GM18909 (cell line): ENCODE results near the gene TSPAN18.

Source experiments
- ATAC-seq: cut with Tn5 transposase; IDR thresholded peaks from one replicate; pipeline ENCODE4 v1.9.1; 2021; ENCODE audit warnings: mild to moderate bottlenecking; ENCODE audit not compliant: unreplicated experiment, poor library complexity

The TSPAN18 gene

DNA sequence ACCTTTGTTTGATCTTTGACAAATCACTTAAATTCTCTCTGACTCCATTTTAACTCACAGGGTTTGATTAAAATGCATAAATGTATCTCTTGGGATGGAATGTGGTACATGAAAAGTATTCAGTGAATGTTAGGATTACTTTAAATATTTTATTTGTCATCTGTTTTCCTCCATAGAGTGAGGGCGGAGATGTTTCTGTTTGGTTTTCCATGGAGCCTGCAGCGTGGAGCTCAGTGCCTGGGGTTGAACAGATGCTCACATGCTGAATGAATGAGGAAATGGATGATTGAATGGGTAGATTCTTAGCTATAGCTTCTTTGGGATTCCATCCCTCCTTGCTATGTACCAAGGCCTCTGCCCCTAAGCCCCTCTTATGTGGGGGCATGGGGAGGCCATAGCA, 10.0 kb downstream of the TSPAN18 start:
- ATAC-seq = no peak

DNA sequence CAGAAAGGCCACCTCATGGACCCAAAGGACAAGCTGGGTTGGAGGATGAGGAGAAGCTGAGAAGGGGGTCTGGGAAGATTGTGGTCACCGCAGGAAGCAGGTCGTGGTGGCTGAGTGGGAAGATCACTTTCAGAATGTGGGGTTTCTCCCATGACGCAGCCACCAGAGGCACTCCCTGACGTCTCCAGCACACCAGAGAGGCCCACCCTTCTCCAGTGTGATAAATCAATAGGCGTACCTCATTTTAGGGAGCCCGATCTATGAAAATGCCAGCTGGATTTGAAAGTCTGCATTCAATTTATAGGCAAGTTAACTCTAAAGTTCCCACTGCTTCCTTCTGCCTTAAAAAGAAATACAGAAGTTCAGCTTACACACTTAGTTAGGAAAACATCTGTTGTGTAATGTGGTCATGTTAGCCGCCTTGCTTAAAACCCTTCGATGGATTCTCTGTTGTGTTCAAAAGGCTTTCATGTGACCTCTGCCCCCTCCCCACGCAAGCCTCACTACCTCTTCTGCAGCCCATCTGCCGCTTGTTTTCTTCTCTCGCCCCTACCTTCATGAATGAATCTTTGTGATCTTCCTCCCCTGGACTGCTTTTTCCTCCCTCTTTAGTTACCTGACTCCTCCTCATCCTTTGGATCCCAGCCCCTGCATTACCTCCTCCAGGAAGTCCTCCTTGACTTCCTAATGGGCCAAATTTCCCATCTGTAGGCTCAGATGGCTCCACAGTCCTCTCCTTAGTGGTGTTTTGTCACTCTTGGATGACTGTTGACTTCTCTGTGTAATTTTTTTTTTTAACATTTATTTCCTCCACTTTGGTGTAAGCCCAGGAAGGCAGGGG, 10.7 kb downstream of the TSPAN18 start:
- no peak for ATAC-seq

DNA sequence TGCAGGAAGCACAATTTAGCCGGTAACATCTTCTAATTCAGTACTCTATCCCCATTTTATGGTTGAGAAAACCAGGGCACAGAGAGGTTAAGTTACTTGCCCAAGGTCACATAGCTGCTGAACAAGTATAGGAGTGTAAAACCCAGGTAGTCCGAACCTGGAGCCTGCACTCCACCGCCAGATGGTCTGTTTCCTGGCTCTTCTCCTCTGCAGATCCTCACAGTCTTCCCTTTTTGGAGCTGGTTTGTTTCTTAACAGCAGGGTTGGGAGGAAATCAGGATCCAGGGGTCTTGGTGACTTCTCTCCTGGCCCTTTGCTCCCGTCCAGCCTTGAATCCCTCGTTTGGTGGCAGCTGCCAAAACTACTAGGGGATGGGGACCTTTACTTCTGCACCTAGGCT, 12.0 kb downstream of the TSPAN18 start:
- no peak for ATAC-seq

DNA sequence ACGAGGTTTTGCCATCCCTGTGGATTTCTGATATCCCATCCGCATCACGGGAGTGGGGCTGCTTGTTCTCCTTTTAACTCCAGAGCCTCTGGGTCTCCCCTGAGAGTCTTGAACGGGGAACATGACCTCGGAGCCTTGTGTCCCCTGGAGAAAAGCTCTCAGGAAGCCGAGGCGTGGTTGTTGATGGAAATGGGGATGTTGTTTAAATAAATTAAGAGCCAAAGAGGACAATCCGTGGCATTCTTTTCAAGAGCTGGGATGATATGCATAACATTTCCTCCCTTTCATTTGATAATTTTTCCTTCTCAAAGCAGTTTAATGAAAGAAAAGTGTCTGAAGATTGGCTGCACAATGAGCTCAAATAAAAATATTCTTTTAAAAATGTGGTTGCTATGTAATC, 14.2 kb downstream of the TSPAN18 start:
- no peak for ATAC-seq

DNA sequence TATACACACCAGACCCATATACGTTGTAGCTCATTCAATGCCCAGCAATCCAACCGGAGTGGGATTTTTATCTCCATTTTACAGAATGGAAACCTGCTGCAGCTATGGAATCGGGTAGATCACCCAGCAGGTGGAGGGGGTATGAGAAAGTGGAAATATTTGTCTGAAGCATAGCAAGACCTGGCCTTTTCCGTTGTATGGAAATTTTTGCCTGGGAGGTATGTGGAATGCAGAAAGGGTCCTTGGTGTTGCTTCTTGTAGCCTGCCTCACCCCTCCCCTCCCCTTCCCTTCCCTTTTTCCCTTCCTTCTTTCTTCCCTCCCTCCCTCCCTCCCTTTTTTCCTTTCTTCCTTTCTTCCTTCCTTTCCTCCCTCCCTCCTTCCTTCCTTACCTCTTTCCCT, 15.2 kb downstream of the TSPAN18 start:
- no peak for ATAC-seq

DNA sequence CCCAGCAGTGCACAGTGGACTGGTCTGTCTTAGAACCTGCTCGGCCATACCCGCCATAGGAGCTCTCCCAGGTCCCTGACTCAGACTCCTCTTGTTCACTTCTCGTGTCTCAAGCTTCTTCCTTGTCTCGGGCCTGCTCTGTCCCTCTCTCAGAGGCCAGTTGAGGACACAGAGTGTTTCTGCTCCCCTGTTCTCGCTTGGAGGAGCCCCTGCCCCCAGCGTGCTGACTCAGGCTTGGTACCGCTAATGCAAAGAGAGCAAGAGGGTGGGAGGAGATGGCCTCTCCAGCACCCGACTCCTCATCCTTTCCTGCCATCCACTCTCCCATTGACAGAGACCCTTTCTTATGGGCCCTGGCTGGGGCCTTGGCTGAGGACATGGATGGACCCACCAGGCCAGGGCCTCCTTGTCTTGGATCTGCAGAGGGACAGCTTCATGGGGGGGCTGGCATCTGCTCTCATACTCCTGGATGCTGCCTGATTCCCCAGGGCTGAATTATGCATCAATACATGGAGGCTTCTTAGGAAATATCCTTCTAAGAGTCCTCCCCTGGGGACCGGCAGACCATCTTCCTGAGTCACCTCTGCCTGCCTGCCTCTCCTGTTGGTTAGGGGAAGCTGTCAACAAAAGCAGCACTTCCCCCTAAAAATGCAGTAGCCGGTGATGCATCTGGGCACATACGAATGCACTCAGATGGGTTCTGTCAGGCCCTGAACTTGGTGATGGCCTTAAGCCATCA, 15.9 kb downstream of the TSPAN18 start:
- ATAC-seq = no peak

DNA sequence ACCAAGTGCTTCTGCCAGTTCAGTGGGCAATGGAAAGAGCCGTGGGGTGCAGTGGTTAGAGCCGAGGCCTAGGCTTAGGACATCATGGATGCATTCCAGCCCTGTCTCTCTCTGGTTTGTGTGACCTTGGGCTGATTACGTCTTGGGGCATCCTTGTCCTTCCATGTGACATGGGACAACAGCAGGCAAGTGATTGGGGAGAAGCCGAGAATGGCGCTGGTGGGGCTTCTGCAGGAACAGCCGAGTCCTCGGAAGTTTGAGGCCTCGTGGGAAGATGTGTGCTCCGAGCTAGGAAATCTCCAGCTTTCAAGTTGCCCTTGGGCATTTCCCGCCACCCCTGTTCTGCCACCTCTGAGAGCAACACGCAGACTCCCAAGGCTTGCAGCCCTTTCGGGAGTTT, 16.6 kb downstream of the TSPAN18 start:
- no peak for ATAC-seq

DNA sequence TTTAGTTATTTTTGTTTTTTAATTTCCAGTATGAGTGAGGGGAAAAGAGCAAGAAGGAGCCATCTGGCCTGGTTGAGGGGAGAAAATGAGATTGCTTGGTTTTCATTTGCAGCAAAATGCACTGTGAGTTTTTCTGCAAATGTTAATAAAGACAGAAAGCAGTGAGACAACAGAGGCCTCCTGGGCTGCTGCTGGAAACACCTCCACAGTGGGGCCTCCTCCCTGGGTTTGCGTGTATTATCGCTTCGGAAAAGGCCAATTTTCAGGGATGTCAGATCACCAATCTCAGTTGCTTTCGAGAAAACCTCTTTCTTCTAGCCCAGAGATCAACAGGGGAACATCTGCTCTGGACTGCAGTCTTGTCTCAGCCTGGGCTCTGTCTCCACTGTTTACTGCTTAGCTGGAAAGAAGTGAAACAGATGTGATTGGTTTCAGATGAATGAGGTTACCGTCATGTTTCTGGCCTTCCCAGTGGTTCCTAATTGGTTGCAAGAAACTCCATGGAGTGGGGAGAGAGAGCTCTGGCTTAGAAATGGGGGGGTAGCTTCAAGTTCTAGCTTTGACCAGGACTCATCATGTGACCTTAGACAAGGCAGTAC, 17.3 kb downstream of the TSPAN18 start:
- no peak for ATAC-seq

DNA sequence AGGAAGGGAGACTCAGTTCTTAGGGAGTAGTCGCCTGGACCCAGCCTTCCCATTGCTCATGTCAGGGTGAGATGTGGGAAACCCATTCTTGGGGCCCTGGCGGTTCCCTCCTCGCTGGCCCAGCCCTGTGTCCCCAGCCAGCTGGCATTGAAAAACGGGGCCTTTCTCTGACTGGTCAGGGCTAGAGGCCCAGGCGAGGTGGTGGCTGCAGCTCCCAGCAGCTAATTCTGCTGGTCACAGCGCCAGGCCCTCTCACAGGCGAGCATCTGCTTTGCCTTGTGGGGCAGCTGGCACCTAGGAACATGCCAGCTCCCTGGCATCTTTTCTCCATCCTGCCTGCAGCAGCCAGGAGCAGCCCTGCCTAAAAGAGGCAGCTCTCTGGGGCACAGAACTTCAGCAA, 20.1 kb downstream of the TSPAN18 start:
- no peak for ATAC-seq

DNA sequence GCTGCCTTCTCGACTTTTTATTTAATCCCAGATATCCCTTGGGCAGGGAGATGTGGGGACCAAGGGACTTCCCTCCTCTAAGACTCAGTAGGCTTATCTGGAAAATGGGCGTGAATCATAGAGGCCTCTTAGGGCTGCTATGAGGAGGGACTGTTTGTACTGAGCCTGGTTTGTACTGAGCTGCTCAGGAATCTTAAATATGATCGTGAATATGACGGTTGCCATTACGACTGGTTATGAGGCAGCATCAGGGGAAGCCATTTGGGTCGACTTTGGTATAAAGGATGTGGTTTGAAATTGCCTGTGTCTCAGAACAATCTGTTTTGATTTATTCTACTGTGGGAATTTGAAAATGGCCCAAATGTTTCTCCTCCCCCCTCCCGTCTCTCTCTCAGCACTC, 20.6 kb downstream of the TSPAN18 start:
- ATAC-seq = no peak

DNA sequence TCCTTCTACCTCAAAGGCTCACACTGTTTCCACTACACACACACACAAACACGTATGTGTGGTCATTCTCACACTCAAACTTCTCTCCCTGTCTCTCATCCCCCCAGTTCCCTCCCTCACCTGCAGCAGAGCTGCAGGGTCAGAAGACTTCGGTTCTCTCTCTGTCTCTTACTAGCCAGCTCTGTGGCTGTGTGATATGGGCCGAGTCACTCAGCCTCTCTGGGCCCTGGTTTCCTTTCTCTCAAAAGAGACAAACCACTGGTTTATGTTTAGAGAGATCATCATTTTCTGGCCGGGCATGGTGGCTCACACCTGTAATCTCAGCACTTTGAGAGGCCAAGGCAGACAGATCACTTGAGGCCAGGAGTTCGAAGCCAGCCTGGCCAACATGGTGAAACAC, 21.1 kb downstream of the TSPAN18 start:
- ATAC-seq = no peak

DNA sequence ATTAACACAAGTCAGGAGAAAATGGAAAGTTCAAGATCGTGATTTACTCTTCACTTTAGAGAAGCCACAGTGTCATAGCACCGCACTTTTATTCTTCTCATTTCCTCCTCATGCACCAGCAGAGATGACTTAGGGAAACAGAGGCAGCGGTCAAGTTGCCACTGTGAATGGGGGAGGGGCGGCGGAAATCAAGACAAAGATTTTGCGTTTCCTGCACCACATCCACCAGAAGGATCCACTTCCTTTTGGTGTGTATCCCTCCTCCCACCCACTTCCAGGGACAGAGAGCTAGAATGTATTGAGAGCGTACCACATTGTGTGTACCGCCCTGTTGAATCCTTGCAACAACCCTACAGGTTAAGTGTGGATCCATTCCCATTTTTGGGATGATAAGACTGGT, 21.8 kb downstream of the TSPAN18 start:
- ATAC-seq = no peak

DNA sequence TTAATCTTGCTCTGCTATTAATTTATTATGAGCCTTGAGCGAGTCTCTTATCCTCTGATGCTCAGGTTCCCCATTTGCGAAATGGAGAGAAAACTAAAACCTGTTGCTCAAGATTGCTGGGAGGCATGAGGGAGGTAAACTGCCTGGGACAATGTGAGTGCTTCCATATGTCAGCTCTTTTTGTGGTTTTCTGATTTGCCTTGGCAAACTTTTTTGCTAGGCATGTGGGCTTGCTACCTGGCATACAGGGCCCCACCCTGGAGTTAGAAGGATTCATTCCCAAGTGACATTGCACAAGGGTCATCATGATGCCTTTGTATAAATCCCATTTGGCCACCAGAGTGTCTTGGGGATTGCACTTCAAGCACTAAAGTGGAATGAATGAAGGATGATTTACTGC, 22.4 kb downstream of the TSPAN18 start:
- no peak for ATAC-seq

DNA sequence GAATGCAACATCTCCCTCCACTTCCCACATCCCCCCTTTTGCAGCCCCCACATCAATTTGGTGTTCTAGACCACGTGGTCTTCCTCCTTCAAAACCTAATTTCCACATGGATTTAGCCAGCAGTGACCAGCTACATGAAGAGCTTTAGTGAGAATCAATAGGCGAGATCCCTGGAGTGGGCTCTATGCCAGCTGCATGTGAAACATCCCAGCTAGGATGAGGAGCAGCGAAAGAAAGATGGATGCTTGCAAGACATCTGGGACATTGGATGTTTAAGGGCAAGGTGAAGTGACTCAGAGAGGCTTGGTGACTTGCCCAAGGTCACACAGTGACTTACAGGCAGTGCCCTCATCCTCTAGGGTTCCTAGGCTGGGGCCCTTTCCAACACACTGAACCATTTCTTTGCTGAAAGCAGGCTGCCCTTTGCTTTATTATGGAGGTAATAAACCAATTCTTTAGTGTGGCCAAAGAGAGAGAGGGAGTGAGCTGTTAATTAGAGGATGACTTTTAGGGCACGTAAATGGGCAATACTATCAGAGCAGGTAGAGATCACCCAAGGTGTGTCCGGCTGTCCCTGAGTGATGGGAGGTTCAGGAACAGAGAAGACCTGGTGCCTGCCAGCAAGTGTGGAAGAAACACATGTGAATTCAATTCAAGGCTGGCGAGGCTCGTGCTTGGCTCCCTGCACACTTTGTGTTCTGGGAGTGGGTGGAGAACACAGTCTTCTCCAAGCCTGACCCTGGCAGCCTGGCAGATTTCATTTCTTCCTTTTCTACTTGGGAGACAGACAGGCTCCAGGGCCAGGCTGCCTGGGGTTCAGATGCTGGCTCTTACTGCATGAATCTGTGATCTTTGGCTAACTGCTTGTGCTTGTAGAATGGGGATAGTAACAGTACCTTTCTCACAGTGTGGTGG, 24.0 kb downstream of the TSPAN18 start:
- ATAC-seq = no peak

DNA sequence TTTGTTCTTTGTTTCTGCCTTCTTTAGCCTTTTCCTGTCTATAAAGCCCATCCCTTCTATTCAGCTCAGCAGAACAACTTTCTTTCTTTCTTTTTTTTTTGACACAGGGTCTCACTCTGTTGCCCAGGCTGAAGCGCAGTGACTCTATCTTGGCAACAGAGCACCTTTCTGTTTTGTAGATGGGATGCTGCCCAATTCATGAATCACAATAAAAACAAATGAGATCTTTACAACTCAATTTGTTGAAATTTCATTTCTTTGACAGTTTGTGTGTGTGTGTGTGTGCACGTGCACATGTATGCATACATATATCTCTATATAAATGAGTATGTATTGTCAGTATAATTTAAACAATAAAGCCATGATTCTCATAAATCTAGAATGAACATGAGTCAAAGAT, 25.5 kb downstream of the TSPAN18 start:
- no peak for ATAC-seq

DNA sequence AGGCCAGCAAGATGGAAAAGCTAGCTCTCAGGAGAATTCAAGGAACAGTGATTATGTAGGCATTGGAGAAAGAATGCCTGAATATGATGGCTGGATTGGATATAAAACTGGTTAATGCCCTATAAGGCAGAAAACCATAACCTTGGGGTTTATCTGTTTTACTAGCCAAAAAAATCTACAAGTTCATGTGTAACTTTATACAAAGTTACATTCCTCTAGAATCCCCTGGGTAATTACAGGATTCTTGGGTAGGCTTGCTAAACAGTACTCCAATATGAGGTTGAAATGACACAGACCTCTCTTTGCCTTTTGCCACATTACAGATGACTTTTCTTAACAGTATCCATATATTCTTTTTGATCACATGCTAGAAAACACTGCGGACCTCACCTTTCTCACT, 26.0 kb downstream of the TSPAN18 start:
- ATAC-seq = no peak

DNA sequence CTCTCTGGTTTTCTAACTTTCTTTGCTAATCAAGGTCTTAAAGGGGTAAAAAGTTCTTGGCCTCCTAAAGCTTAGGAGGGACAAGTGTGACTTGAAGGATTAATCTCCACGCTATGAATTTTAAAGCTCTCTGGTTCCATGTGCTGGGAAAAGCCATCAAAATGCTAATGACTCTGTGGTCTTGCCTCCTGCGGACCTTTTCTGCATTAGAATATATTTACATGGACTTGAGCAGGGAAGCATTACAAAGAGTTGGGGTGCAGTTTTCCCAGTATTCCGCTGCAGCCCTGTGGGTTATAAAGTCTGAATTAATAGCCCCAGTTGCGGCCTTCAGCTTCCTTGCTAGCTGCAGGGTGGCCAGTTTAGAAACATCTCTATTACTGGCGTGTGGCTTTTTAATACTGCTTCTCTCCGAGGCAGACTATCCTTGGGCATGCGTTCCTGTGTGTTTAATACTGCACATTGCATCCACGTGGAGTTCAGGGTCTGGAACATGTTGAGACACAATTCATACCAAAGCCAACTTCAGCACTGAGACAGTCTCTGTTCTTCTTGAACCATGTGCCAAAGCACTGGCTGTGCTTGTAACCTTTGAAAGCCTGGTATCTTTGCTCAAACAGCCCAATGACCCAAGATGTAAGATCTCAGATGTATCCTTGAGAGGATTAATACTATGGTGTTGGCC, 27.3 kb downstream of the TSPAN18 start:
- ATAC-seq = no peak

DNA sequence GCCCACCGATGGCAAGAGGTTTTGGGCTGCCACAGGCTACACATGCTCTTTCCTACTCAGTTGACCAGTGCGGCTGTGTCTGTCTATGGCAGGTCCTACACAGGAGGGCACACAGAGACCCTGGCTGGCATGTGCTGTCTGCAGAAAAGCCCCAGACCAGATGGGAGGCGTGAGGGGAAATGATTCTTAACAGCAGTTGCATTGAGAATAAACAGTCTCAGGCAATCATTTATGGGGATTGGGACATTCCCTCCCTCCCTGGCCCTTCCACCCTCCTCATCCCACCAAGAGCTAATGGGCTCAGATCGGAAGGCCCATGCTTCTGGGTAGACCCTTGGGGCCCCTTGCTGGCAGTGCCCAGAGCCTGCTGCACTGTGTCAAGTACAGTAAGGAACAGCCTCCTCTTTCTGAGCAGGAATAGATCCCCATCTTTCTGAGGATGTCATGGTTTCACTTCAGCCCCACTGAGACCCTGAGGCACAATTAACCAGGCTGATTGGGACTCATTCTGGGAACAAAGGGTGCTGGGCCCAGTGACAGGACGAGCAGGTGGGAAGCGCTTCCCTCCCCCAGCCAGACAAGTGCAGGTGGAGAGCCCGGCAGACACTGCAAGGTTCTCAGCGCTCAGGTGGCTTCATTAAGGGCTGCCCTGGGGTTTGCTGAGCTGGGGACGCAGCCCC, 28.3 kb downstream of the TSPAN18 start:
- ATAC-seq = no peak
